Right lung (tissue), 5 donors: ENCODE results near the gene ERMN. TPM values are rescaled to one million over a fixed set of nuclear protein-coding genes. Genes with fewer than 3 reads are reported as not detected.
A peak's percentile ranks its signal among the peaks of the same experiment; 100 is the strongest.
"Not testable (repeated sequence)": the region's sequence is repeated elsewhere in the genome, so short reads cannot be mapped to it uniquely, and the experiment has no call there.

Experiments used
- DNase-seq, 2 donors: peaks; one replicate each; pipeline ENCODE4 v3.0.0-alpha.2; 2013
- polyA plus RNA-seq, 5 donors: library from polyadenylated mRNA; unstranded; fragments of 120-200 nt; gene quantifications; one replicate each; pipeline versions ENCODE4 v1.2.1 to v1.2.3, GENCODE V29; 2013; ENCODE audit warnings: inconsistent platforms in 1 of 5, low replicate concordance in 1 of 5; ENCODE audit not compliant: insufficient read length in 5 of 5, insufficient read depth in 1 of 5

The ERMN gene
- polyA plus RNA-seq, 5 donors = 0.12 to 0.77 (median 0.28) TPM

GRCh38 chr2:157296958-157297357, 28.7 kb downstream of the ERMN start:
- DNase-seq = peak in 1 of 2 donors; percentile 15

DNA sequence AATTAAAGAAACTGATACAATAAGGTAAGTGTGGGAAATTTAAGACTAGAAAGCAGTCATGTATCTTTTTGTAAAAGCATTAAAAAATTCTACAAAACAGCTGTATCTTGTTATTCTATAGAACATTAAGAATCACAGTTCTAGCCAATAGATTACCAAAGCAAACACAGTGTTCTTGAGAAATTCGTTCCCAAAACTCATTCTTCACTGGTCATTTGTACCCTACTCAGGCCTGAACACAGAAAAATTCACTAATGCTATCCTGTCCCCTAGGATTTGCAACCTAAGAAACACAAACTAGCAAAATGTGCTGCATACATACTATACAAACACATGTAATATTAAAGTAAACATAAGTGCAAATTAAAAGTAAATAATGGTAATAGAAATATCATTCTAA, 29.1 kb downstream of the ERMN start:
- peak; percentile 30 to 57 for DNase-seq

DNA sequence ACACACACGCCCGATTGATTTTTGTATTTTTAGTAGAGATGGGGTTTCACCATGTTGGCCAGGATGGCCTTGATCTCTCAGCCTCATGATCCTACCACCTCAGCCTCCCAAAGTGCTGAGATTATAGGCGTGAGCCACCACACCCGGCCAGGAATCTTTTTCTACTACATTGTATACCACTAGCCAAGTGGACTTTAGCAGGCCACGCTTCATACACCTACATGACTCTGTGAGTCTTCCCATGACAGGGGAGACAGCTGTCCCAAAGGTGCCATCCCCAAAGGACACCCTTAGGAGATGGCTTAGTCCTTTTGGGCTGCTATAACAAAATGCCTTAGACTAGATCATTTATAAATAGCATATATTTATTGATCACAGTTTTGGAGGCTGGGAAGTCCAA, 32.8 kb downstream of the ERMN start:
- DNase-seq = no peak

GRCh38 chr2:157291018-157291417, 34.6 kb downstream of the ERMN start:
- DNase-seq = no peak

DNA sequence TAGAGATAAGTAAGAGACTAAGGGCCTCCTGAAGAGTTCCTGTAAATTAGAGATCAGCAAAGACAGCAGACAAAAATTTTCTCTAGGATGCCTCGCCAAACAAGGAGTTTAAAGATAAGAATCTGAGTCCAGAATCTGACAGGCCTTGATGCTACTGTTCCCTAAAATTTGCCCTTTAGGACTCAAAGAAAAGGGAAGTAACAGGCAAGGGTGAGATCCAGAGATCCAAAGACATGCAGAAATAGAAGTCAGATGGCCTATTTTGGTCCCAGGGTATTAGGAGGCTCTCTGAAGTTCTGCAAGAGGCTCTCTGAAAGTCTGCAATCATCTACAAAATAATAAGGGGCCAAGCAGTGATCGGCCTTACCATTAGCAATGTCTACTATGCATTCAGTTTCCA, 35.1 kb downstream of the ERMN start:
- DNase-seq = no peak

GRCh38 chr2:157287160-157287559, 38.5 kb downstream of the ERMN start:
- DNase-seq = no peak

DNA sequence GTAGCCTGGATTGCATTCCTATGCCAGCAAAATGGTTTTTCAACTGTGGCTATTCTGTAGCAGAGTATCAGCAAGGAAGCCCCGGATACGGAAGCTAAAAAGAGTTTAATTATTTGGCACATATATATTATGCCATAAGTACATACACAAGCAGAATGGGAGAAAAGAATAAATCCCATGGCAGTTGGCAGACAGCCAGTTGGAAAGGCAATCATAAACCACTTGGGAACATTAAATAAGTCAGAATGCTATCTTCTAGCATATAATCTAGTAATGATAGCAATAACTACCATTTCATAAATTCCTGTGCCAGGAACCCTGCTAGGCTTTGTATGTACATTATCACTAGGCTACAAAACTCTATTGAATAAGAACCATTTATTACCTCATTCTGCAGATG, 42.2 kb downstream of the ERMN start:
- DNase-seq = no peak

DNA sequence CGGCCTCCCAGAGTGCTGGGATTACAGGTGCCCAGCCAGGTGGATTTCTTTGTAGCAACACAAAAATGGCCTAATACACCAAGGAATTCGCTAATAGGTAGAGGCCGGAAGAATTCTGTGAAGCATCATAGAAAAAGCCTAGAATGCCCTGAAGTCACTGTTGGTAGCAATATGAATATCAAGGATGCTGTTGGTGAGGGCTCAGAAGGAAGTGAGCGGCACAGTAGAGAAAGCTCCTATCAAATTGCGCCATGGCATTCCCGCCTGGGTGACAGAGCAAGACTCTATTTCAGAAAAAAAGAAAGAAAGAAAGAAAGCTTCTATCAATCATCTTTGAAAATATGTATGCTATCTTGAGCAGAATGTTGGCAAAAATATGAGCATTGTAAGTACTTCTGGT, 44.3 kb downstream of the ERMN start:
- DNase-seq = no peak

GRCh38 chr2:157279311-157279710, 46.3 kb downstream of the ERMN start:
- not testable (repeated sequence) for DNase-seq

- no peak for DNase-seq
Observed at GRCh38 chr2:157271590-157272203, 53.9 kb downstream of the ERMN start.

DNA sequence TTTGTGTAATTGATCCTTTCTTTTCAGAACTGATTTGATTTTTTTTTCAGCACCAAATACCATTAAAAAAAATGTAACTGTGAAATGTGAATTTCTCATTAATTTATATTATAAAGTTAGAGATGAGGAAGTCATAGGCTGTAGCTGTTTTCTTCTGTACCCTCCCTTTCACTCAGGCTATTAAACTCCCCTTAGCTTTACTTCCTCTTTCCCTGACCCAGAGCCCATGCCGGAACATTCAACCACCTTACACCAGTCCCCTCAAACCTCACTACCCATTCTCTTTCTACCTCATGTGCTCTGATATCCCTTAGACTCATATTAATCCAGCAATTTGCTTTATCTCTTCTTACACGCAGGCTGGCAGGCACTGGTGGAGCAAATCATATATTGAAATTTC, 55.7 kb downstream of the ERMN start:
- no peak for DNase-seq

DNA sequence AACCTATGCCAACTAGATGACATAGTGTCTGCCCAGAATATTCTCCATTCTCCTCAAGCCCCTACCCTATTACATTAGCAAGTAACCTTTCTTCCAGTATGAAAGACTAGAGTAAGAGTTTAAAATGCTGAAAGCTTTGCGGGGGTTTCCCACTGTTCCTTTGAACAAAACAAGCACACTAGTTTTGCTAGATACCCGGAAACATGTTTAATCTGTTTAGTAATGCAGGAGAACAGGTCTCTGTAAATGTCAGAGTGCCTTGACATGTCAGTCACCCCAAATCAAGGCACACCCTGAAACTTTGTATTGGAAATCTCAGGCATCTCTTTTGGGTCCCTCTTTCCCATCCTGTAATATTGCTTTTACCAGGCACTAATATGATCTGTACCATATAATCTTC, 56.6 kb downstream of the ERMN start:
- no peak for DNase-seq

Other genes starting within 250 kb of the ERMN start
- 1 to 10 TPM; 4.2 to 8.2 (median 7.1) TPM for gene GALNT5, start 68.1 kb downstream of the ERMN start, polyA plus RNA-seq
- gene CYTIP, start 118.3 kb upstream of the ERMN start, polyA plus RNA-seq = 1 to 10 TPM; 1.4 to 2.6 (median 1.7) TPM